ENCODE results near the gene GPR35. TPM values are rescaled to one million over a fixed set of nuclear protein-coding genes. Genes with fewer than 3 reads are reported as not detected.

The GPR35 gene
- total and polyA plus RNA-seq, 2 of the 13 experiments (the other 11 are each of a cell fraction or from before 2014, with no cell fraction given): 27.1 to 44.2 TPM

- TF ChIP-seq ZBTB44 (CRISPR knock-in tag; IDR thresholded peaks at IDR 0.05): no peak
Observed at GRCh38 chr2:240624950-240625621, at the start of gene GPR35 (continued).

- Histone ChIP-seq H3K79me2 (ENCODE audit: insufficient read depth, low read length) (peaks cover 6% of the 10 kb centered on the region), H3K36me3 (replicated peaks in 1 of 2; ENCODE audit: control insufficient read depth in 1 of 2, insufficient read depth in 2 of 2, low read length in 2 of 2) (peaks cover 0 to 14% of the 10 kb centered on the region in 2 experiments; a peak in 3 of 5 replicates), H3K9ac (ENCODE audit: insufficient read depth, low read depth, low read length) (no peak overlapping the region), H3K27ac (ENCODE audit: extremely low read length, insufficient read depth, low read length) (no peak overlapping the region), H3K4me1 (ENCODE audit: insufficient read depth, low read length) (peaks cover 27% of the 10 kb centered on the region), H3K27me3 (ENCODE audit: control insufficient read depth in 1 of 2, insufficient read depth in 2 of 2, low read length in 2 of 2) (no peaks in the 10 kb centered on the region), H3K4me3 (replicated peaks in 1 of 3; ENCODE audit: insufficient read depth in 1 of 3, low read depth in 2 of 3, low read length in 3 of 3) (no peak overlapping the region), H3K4me2 (ENCODE audit: low read depth, low read length) (no peak overlapping the region), H2AFZ (ENCODE audit: low read length) (no peak overlapping the region), H4K20me1 (ENCODE audit: insufficient read depth, low read length) (peaks cover 3% of the 10 kb centered on the region; the same call in 1 of the 2 replicates), H3K9me3 (ENCODE audit: low read length) (no peaks in the 10 kb centered on the region)
- FAIRE-seq: no peak
- intact Hi-C loops (cut with micrococcal nuclease; ENCODE audit: unreplicated experiment) (no loop called here), in situ Hi-C loops (cut with HindIII; ENCODE audit: extremely low pct_ligation_motif_present, low pct_unique_long_range_greater_than_20kb) (no loop called here)
- no peak for ATAC-seq
- ChIA-PET POLR2A (interaction anchor here (1.6 to 3.2 kb wide), 3 partner anchors 11 to 28 kb away, joined by 5 to 11 read pairs (median 5); partner anchors contain the start of gene CAPN10), CTCF (ENCODE audit: low intra/inter-chr PET ratio, low total read pairs) (no interaction called here)
- no peak for DNase-seq (ENCODE audit: low spot score)
- TF ChIP-seq JUNB (CRISPR knock-in tag; IDR thresholded peaks at IDR 0.05; ENCODE audit: borderline replicate concordance): no peak
- BruUV-seq (replicated peaks): no TSS peak
- 83% methylated on average over 6 of the region's 6 CpGs for WGBS (ENCODE audit: low lambda C conversion rate)
Observed at GRCh38 chr2:240576036-240576435, 49.2 kb upstream of the GPR35 start.
